Myocyte (in vitro differentiated cells): Measurements from ENCODE around the gene ALG6. TPM values are rescaled to one million over a fixed set of nuclear protein-coding genes. Genes with fewer than 3 reads are reported as not detected.

ENCODE experiments used
- DNase-seq: peaks from one replicate; pipeline ENCODE4 v3.0.0-alpha.2; 2012; ENCODE audit warnings: low read depth
- polyA plus RNA-seq: library from polyadenylated mRNA; unstranded; fragments of >200 nt; gene quantifications from one replicate; pipeline ENCODE4 v1.2.1, GENCODE V29; 2012; ENCODE audit warnings: missing spikeins
- total RNA-seq: library from RNA; depleted of rRNA; stranded (reverse); fragments of >200 nt; gene quantifications from 2 replicates; pipeline ENCODE4 v1.2.3, GENCODE V29; 2014

The ALG6 gene
- total RNA-seq, result 7.5 and 7.6 TPM in 2 replicates
- 3.8 TPM for polyA plus RNA-seq

- DNase-seq, result peak; percentile 96
Observed at GRCh38 chr1:63367215-63368103, at the start of gene ALG6. Gene ALG6, plus strand, starts transcription at chr1:63367627. Its CDS starts 3,351 bp downstream, at chr1:63370978.

GRCh38 chr1:63317817-63318152 lies 49.6 kb upstream of the ALG6 start:
- no peak for DNase-seq

- no peak for DNase-seq
Observed at GRCh38 chr1:63318201-63318979, 49.0 kb upstream of the ALG6 start.

- no peak for DNase-seq
Observed at GRCh38 chr1:63319046-63320021, 48.1 kb upstream of the ALG6 start.

GRCh38 chr1:63320022-63320721 lies 47.3 kb upstream of the ALG6 start:
- DNase-seq, result no peak

- no peak for DNase-seq
Observed at GRCh38 chr1:63321066-63321784, 46.2 kb upstream of the ALG6 start.

- DNase-seq, result no peak
Observed at GRCh38 chr1:63321785-63322113, 45.7 kb upstream of the ALG6 start.

- DNase-seq, result peak; percentile 30
Observed at GRCh38 chr1:63322114-63322943, 45.1 kb upstream of the ALG6 start, which contains the start of gene FOXD3. Gene FOXD3, plus strand, starts transcription at chr1:63322567. Its CDS starts 492 bp downstream, at chr1:63323059.

- DNase-seq, result no peak
Observed at GRCh38 chr1:63322944-63323864, 44.2 kb upstream of the ALG6 start.

GRCh38 chr1:63323865-63324778 lies 43.3 kb upstream of the ALG6 start:
- DNase-seq, result no peak

- DNase-seq, result no peak
Observed at GRCh38 chr1:63324779-63325119, 42.7 kb upstream of the ALG6 start.

- no peak for DNase-seq
Observed at GRCh38 chr1:63325279-63325985, 42.0 kb upstream of the ALG6 start.

GRCh38 chr1:63326106-63326472 lies 41.3 kb upstream of the ALG6 start:
- DNase-seq, result no peak

GRCh38 chr1:63326473-63327380 lies 40.7 kb upstream of the ALG6 start:
- DNase-seq, result no peak

GRCh38 chr1:63327417-63328054 lies 39.9 kb upstream of the ALG6 start:
- peak; percentile 47 for DNase-seq
